ENCODE data around the gene CDH23. TPM values are rescaled to one million over a fixed set of nuclear protein-coding genes. Genes with fewer than 3 reads are reported as not detected.

Gene CDH23
- total and polyA plus RNA-seq, 8 donors, result 1.8 to 22.8 (median 3.0) TPM

- intact Hi-C loops (cut with DNase I), result no loop called here
- Histone ChIP-seq H3K9me3 (no peaks in the 10 kb centered on the region), H3K27ac (no peak overlapping the region), H3K4me3 (no peak overlapping the region), H3K27me3 (peaks cover 0 to 15% of the 10 kb centered on the region in 2 donors), H3K4me1 (peaks cover 0 to 7% of the 10 kb centered on the region in 2 donors), H3K36me3 (no peaks in the 10 kb centered on the region)
- ATAC-seq, result no peak
- no peak for TF ChIP-seq CTCF (IDR thresholded peaks at IDR 0.05)
- no peak for DNase-seq
These were observed 189.0 kb downstream of the CDH23 start for GRCh38 chr10:71585564-71586290.

- Histone ChIP-seq H3K36me3 (no peaks in the 10 kb centered on the region), H3K4me3 (no peak overlapping the region), H3K27me3 (peaks cover 0 to 7% of the 10 kb centered on the region in 2 donors), H3K9me3 (no peaks in the 10 kb centered on the region), H3K27ac (no peak overlapping the region), H3K4me1 (peaks cover 0 to 7% of the 10 kb centered on the region in 2 donors)
- no peak for TF ChIP-seq CTCF (IDR thresholded peaks at IDR 0.05)
- DNase-seq (no peak), ATAC-seq (no peak)
- intact Hi-C loops (cut with DNase I), result no loop called here
These were observed 191.3 kb downstream of the CDH23 start for GRCh38 chr10:71587941-71588573.

- no peak for ATAC-seq
- H3K36me3 ChIP-seq, result no peaks in the 10 kb centered on the region
- no peak for DNase-seq
- peaks cover 0 to 7% of the 10 kb centered on the region in 2 donors for H3K4me1 ChIP-seq
- no peak for TF ChIP-seq CTCF (IDR thresholded peaks at IDR 0.05)
- no peaks in the 10 kb centered on the region for H3K9me3 ChIP-seq
- H3K4me3 ChIP-seq, result no peak overlapping the region
- intact Hi-C loops (cut with DNase I), result no loop called here
- no peak overlapping the region for H3K27ac ChIP-seq
- peaks cover 0 to 7% of the 10 kb centered on the region in 2 donors for H3K27me3 ChIP-seq
These were observed 192.0 kb downstream of the CDH23 start for GRCh38 chr10:71588685-71589084.

- Histone ChIP-seq H3K27me3 (peaks cover 0 to 7% of the 10 kb centered on the region in 2 donors), H3K4me3 (no peak overlapping the region), H3K27ac (no peak overlapping the region), H3K36me3 (no peaks in the 10 kb centered on the region), H3K4me1 (peaks cover 0 to 7% of the 10 kb centered on the region in 2 donors), H3K9me3 (no peaks in the 10 kb centered on the region)
- ATAC-seq, result peak; percentile 82
- peak in 1 of 4 donors; percentile 80 for DNase-seq
- no peak for TF ChIP-seq CTCF (IDR thresholded peaks at IDR 0.05)
- intact Hi-C loops (cut with DNase I), result no loop called here
These were observed 193.2 kb downstream of the CDH23 start for GRCh38 chr10:71589617-71590551.
